CD4-positive, alpha-beta T cell (primary cell): Measurements from ENCODE around the gene PPT1. TPM values are rescaled to one million over a fixed set of nuclear protein-coding genes. Genes with fewer than 3 reads are reported as not detected.

Source experiments
- ATAC-seq: fragments of 200-7000 bp; cut with Tn5 transposase; one replicate; pipeline ENCODE4 v1.10.0; 2022; ENCODE audit warnings: mild to moderate bottlenecking; ENCODE audit not compliant: poor library complexity
- CTCF ChIA-PET: fragments of 350-600 bp; sonication (Branson Sonifier 250); formaldehyde crosslinking; loops from one replicate; lab custom pipeline; 2021; ENCODE audit warnings: antibody characterized with exemption, inconsistent platforms; lab: Charles Lee
- POLR2A ChIA-PET: fragments of 350-600 bp; sonication (Branson Sonifier 250); formaldehyde crosslinking; loops from one replicate; lab custom pipeline; 2021; ENCODE audit warnings: antibody characterized with exemption, inconsistent platforms; lab: Charles Lee
- DNase-seq, 14 experiments: peaks; one replicate each; pipeline ENCODE4 v3.0.0-alpha.2; 2013 to 2020; ENCODE audit warnings: mixed read lengths in 2 of 14
- H3K27ac ChIP-seq, 2 donors: one replicate each; pipeline versions ENCODE4 v1.5.1 to v1.7.0; 2013; ENCODE audit warnings: low read length in 2 of 2, low read depth in 1 of 2, mild to moderate bottlenecking in 1 of 2
- H3K27me3 ChIP-seq, 2 experiments: 1 replicate in 1 of 2; 2 replicates in 1 of 2; pipeline versions ENCODE4 v1.6.1 to v1.7.0; 2013; ENCODE audit warnings: low read length in 2 of 2, control low read depth in 1 of 2, mild to moderate bottlenecking in 1 of 2, moderate library complexity in 1 of 2; ENCODE audit not compliant: insufficient read depth in 2 of 2, control insufficient read depth in 1 of 2
- H3K36me3 ChIP-seq: one replicate; pipeline ENCODE4 v1.6.1; 2013; ENCODE audit warnings: low read length, control low read depth; ENCODE audit not compliant: insufficient read depth
- H3K4me1 ChIP-seq: one replicate; pipeline ENCODE4 v1.6.1; 2013; ENCODE audit warnings: low read length, control low read depth; ENCODE audit not compliant: insufficient read depth
- H3K4me3 ChIP-seq: one replicate; pipeline ENCODE4 v1.5.1; 2013; ENCODE audit warnings: mild to moderate bottlenecking, low read length, moderate library complexity
- H3K9me3 ChIP-seq, 2 experiments: 1 replicate in 1 of 2; 2 replicates in 1 of 2; pipeline versions ENCODE4 v1.6.1 to v1.7.0; 2013; ENCODE audit warnings: low read length in 2 of 2, mild to moderate bottlenecking in 2 of 2, control low read depth in 1 of 2, moderate library complexity in 1 of 2; ENCODE audit not compliant: control insufficient read depth in 1 of 2, insufficient read depth in 1 of 2
- H3K27ac Mint-ChIP-seq: one replicate; pipeline ENCODE4 v1.8.0; 2020; ENCODE audit warnings: mixed read lengths
- H3K27me3 Mint-ChIP-seq: one replicate; pipeline ENCODE4 v1.8.0; 2021; ENCODE audit warnings: mixed read lengths
- H3K36me3 Mint-ChIP-seq: one replicate; pipeline ENCODE4 v1.8.0; 2021; ENCODE audit warnings: low read depth, mixed read lengths
- H3K4me1 Mint-ChIP-seq: one replicate; pipeline ENCODE4 v1.8.0; 2021; ENCODE audit warnings: low read depth, mixed read lengths
- H3K4me3 Mint-ChIP-seq: one replicate; pipeline ENCODE4 v1.8.0; 2020; ENCODE audit warnings: mild to moderate bottlenecking, mixed read lengths
- H3K9me3 Mint-ChIP-seq: one replicate; pipeline ENCODE4 v1.8.0; 2020; ENCODE audit warnings: mixed read lengths
- intact Hi-C, 2 experiments: fragments of 100-400 bp; cut with DNase I in 1 of 2; cut with micrococcal nuclease in 1 of 2; formaldehyde crosslinking; loops; one replicate each; pipeline versions ENCODE4 v1.15.1 to v1.9.0; 2023 to 2025; cut with DNase I, micrococcal nuclease
- total RNA-seq, 174 experiments: library from RNA in 2 of 174; stranded (reverse) in 2 of 174; gene quantifications; one replicate each; pipeline ENCODE4 v1.2.3 and lab custom pipeline; 2021 to 2026
- TF ChIP-seq, protein P1 (sequence below): fragments of 200-600 bp; IDR thresholded peaks from one replicate; pipeline ENCODE4 v1.8.0; 2022; ENCODE audit warnings: antibody characterized with exemption, mild to moderate bottlenecking

The PPT1 gene
- total RNA-seq, 2 experiments from 2014 or later = 31.9 to 34.5 TPM

DNA sequence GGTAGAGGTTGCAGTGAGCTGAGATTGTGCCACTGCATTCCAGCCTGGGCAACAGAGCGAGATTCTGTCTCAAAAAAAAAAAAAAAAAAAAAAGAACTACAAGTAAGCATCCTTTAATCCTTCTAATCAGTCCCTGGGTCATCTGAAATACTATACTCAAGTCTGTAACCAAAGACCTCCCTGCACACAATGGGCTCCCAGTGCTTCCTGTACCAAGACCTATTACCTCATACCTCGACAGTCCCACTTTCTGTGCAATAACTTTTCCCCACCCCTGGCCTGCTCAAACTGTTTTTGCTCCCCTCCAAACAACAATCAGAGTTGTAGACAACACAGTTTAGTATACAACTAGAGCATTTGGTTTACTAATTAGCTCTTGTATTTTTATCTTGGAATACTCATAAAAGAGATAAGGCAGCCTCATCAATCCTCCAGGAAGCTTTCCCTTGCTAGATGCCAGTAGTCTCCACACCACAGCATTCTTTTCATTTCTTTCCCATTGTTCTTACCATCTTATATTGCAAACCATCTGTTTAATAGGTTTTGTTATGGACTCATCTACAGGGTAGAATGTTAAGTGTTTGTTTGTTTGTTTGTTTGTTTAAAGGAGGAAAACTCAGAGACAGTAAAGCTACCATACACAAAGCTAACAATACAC, 45.0 kb upstream of the PPT1 start:
- TF ChIP-seq, protein P1, sequence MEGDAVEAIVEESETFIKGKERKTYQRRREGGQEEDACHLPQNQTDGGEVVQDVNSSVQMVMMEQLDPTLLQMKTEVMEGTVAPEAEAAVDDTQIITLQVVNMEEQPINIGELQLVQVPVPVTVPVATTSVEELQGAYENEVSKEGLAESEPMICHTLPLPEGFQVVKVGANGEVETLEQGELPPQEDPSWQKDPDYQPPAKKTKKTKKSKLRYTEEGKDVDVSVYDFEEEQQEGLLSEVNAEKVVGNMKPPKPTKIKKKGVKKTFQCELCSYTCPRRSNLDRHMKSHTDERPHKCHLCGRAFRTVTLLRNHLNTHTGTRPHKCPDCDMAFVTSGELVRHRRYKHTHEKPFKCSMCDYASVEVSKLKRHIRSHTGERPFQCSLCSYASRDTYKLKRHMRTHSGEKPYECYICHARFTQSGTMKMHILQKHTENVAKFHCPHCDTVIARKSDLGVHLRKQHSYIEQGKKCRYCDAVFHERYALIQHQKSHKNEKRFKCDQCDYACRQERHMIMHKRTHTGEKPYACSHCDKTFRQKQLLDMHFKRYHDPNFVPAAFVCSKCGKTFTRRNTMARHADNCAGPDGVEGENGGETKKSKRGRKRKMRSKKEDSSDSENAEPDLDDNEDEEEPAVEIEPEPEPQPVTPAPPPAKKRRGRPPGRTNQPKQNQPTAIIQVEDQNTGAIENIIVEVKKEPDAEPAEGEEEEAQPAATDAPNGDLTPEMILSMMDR = no peak
- ATAC-seq = no peak
- Mint-ChIP-seq H3K27me3 (peaks cover 15% of the 10 kb centered on the region), H3K27ac (no peak overlapping the region), H3K36me3 (no peaks in the 10 kb centered on the region), H3K9me3 (no peaks in the 10 kb centered on the region), H3K4me1 (no peaks in the 10 kb centered on the region), H3K4me3 (no peak overlapping the region)
- ChIA-PET CTCF (interaction anchor here (3.5 kb wide), 1 partner anchor 197 kb away, joined by 31 read pairs; no protein-coding TSS in a partner anchor), POLR2A (no interaction called here)
- H3K4me3 ChIP-seq = no peak overlapping the region
- H3K27ac ChIP-seq = no peak overlapping the region
- DNase-seq = no peak
- H3K27me3 ChIP-seq = peaks cover 0 to 6% of the 10 kb centered on the region in 2 experiments
- no peaks in the 10 kb centered on the region for H3K9me3 ChIP-seq
- H3K4me1 ChIP-seq = peaks cover 4% of the 10 kb centered on the region
- intact Hi-C loops = loop anchor here (5.0 kb wide), 2 partner anchors 525 to 710 kb away; partner anchors contain the start of gene RIMS3 (in 2 of the 2)
- no peaks in the 10 kb centered on the region for H3K36me3 ChIP-seq

DNA sequence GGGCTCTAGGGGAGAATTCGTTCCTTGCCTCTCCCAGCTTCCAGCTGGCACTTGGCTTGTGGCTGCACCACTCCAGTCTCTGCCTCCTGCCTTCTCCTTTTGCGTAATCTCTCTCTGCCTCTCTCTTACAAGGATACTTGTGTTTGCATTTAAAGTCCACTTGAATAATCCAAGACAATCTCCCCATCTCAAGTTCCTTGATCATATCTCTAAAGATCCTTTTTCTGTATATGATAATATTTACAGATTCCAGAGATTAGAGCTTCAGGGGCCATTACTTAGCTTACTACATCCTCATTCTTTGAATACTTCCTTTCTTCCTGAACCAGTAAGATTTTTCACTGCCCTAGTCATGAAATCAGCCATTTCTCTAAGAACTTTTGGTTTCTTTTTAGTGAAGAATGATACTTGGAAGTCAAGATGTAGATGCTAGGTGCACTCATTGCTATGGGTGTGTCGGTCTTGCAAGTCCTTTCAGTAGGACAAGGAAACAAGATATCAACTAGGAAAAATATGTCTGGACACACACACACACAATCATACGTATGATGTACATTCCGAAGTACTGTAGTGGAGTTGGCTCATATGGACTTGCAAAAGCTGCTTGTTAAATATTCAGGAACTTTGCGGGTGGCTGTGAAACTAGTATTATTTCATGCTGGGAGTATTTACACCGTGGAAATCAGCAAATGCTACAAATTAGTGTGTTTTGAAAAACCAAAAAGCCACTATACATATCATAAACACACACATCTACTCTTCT, 43.3 kb upstream of the PPT1 start:
- peaks cover 4% of the 10 kb centered on the region for H3K4me1 ChIP-seq
- ChIA-PET CTCF (interaction anchor here (1.4 kb wide), 1 partner anchor 13 kb away, joined by 3 read pairs; no protein-coding TSS in a partner anchor), POLR2A (no interaction called here)
- H3K9me3 ChIP-seq = no peaks in the 10 kb centered on the region
- DNase-seq (no peak), ATAC-seq (no peak)
- TF ChIP-seq, protein P1 = no peak
- H3K36me3 ChIP-seq = no peaks in the 10 kb centered on the region
- H3K27me3 ChIP-seq = peaks cover 0 to 6% of the 10 kb centered on the region in 2 experiments
- H3K27ac ChIP-seq = no peak overlapping the region
- H3K4me1 Mint-ChIP-seq = no peaks in the 10 kb centered on the region
- intact Hi-C loops = loop anchor here (5.0 kb wide), 2 partner anchors 527 to 712 kb away; partner anchors contain the start of gene RIMS3 (in 2 of the 2)
- H3K4me3 Mint-ChIP-seq = no peak overlapping the region
- H3K27ac Mint-ChIP-seq = no peak overlapping the region
- no peaks in the 10 kb centered on the region for H3K36me3 Mint-ChIP-seq
- H3K27me3 Mint-ChIP-seq = peaks cover 12% of the 10 kb centered on the region
- no peak overlapping the region for H3K4me3 ChIP-seq
- H3K9me3 Mint-ChIP-seq = no peaks in the 10 kb centered on the region

DNA sequence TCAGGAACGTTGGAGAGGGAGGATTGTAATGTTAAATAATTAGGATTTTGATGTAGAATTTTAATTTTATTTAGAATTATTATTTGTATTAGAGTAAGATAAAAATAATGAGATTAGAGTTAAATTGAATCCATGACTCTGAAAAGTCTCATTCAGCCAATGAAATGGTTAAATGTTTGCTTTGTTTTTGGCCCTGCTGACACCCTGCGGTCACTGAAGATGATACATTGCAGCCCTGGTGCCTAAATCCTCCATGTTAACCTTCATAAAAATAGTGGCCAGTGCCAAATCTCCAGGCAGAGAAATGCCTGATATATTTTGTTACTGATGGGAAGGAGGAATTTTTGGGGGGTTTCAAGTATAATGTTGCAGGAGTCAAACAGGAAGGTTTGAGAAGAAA, 36.8 kb upstream of the PPT1 start:
- H3K27ac Mint-ChIP-seq = no peak overlapping the region
- ATAC-seq = no peak
- CTCF ChIA-PET = interaction anchor here (0.6 kb wide), 1 partner anchor 863 kb away, joined by 3 read pairs; no protein-coding TSS in a partner anchor
- TF ChIP-seq, protein P1 = no peak
- intact Hi-C loops = loop anchor here in 1 of 2 experiments (10.0 kb wide), 1 partner anchor 209 kb away; no protein-coding TSS in a partner anchor
- H3K27me3 Mint-ChIP-seq = peaks cover 5% of the 10 kb centered on the region
- no peaks in the 10 kb centered on the region for H3K4me1 ChIP-seq
- no peaks in the 10 kb centered on the region for H3K36me3 Mint-ChIP-seq
- H3K27ac ChIP-seq = no peak overlapping the region
- H3K9me3 ChIP-seq = peaks cover 0 to 8% of the 10 kb centered on the region in 2 experiments
- H3K27me3 ChIP-seq = no peaks in the 10 kb centered on the region
- no peak for DNase-seq
- H3K4me3 ChIP-seq = no peak overlapping the region
- no peaks in the 10 kb centered on the region for H3K36me3 ChIP-seq
- H3K9me3 Mint-ChIP-seq = no peaks in the 10 kb centered on the region
- no peak overlapping the region for H3K4me3 Mint-ChIP-seq
- POLR2A ChIA-PET = no interaction called here
- no peaks in the 10 kb centered on the region for H3K4me1 Mint-ChIP-seq
